GM12875 (cell line): ENCODE data around the gene NUDT1.

Experiments
- H3K4me3 ChIP-seq: one replicate; pipeline ENCODE4 v1.5.1; 2011; ENCODE audit warnings: low read depth, low read length, control low read depth
- CTCF ChIP-seq: IDR thresholded peaks from 2 replicates; pipeline ENCODE4 v1.5.1; 2011; ENCODE audit warnings: low read depth, mild to moderate bottlenecking, control low read depth, inconsistent platforms, low read length, moderate library complexity, borderline replicate concordance; ENCODE audit not compliant: insufficient read depth

The NUDT1 gene

DNA sequence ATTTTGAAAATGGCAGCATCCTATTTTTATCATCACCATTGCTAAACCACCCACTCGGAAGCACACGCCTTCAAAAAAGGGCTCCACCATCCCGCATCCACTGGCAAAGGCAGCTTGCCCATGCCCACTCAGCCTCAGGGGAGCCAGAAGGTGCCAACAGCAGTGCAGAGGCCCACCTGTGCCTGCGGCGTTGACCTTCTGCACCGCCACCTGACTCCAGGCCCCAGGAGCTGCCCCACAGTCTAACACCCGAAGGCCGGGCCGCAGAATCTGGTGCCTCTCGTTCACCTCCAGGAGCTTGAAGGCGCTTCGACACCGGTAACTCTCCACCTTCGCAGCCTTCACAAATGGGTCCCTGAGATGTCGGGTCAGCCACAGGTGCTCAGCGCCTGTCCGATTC, 2.8 kb upstream of the NUDT1 start:
- no peak overlapping the region for H3K4me3 ChIP-seq
- TF ChIP-seq CTCF, result no peak

- H3K4me3 ChIP-seq, result peak overlapping the region; percentile 91
- TF ChIP-seq CTCF, result no peak
Observed at GRCh38 chr7:2242541-2243429, 759 bp downstream of the NUDT1 start.

GRCh38 chr7:2243458-2243857, 1.4 kb downstream of the NUDT1 start:
- no peak overlapping the region for H3K4me3 ChIP-seq
- TF ChIP-seq CTCF, result no peak

DNA sequence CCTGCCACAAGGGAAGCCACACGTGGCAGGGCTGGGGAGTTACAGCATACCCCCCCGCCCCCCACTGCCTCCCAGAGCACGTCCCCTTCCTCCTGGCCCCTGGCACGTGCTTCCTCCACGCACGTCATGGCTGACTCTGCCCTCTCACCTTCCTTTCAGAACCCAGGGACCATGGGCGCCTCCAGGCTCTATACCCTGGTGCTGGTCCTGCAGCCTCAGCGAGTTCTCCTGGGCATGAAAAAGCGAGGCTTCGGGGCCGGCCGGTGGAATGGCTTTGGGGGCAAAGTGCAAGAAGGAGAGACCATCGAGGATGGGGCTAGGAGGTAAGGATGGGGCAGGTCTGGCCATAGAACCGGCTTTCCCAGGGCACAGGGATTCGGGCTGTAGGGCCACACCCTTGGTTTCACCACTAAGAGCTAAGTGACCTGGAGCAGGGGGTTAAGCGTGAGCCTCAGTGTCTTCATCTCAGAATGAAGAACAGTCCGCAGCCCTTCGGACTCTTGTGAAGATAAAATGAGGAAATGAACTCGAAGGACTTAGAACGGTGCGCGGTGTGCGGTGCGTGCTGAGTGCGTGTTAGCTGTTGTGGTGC, 2.5 kb downstream of the NUDT1 start:
- H3K4me3 ChIP-seq, result no peak overlapping the region
- TF ChIP-seq CTCF, result no peak

DNA sequence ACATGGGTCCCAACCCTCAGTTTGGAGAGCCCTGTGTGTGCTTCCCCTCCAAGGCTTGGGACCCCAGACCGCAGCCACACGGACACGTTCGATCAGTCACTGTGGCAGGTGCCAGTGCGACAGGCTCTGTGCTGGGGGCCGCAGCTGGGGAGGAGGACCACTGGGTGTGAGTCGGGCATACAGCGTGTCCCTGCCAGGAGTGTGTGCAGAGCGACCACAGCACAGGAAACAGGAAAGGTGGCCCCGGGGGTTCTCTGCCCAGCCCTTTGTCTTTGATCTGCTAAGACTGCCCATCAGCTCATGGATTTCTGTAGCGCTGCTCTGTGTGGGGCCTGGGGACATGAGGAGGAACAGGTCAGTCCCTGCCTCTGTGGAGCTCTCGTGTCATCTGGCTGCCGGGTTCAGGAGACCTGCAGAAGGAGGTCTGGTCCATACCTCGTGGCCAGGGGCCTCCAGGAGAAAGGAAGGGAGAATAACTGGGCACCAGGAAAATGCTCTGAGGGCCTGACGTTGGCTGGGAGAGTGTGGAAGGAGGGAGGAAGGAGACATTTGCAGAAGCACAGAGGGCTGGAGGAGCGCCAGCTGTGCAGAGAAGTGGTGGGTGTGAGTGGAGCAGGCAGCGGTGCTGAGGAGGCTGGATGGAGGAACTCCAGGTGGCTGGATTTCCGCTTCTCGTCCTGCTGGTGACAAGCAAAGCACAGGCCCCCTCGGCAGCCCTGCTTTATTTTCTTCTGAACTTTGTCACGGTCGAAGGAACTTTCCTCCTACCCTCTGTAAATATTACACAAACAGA, 4.1 kb downstream of the NUDT1 start:
- no peak for TF ChIP-seq CTCF
- no peak overlapping the region for H3K4me3 ChIP-seq

DNA sequence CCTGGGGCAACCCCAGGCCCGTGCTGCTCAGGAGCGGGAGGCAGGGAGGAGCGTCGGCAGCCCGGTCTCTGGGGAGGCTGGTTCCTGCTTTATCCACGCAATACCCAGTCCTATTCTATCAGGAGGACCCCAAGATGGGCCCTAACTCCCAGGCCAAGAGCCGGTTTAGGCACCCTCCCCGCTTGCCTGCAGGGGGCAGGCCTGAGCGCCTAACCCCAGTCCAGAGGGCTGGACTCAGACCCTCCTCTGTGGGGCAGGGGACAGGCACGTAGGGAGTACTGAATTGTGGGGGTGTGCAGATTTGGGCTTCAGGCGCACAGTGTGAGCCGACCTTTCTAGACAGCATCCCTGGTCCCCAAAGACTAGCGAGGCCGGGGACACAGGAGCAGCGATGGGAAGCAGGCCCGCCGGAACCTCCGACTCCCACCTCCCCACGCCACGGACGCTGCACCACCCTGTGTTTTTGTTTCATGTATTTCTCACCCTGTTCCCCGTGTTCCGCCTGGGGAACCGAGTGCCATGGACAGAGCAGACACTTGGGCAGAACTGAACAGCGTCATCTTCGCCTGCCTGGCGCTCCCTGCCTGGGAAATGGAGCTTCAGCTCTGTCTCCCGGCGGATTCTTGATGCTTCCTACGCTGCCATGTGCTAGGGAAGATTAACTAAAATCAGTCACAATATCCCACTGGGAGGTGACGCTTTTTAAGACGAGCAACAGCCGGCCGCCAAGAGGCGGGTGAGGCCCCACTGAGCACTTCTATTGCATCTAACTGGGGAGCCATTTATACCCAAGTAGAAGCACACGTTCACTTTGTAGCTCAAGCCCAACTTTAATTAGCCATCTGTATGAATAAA, 5.3 kb downstream of the NUDT1 start:
- no peak overlapping the region for H3K4me3 ChIP-seq
- TF ChIP-seq CTCF, result peak; percentile 84
